ENCODE data around the gene TXNDC17.
"Not testable (repeated sequence)": the region's sequence is repeated elsewhere in the genome, so short reads cannot be mapped to it uniquely, and the experiment has no call there.

TXNDC17 gene

DNA sequence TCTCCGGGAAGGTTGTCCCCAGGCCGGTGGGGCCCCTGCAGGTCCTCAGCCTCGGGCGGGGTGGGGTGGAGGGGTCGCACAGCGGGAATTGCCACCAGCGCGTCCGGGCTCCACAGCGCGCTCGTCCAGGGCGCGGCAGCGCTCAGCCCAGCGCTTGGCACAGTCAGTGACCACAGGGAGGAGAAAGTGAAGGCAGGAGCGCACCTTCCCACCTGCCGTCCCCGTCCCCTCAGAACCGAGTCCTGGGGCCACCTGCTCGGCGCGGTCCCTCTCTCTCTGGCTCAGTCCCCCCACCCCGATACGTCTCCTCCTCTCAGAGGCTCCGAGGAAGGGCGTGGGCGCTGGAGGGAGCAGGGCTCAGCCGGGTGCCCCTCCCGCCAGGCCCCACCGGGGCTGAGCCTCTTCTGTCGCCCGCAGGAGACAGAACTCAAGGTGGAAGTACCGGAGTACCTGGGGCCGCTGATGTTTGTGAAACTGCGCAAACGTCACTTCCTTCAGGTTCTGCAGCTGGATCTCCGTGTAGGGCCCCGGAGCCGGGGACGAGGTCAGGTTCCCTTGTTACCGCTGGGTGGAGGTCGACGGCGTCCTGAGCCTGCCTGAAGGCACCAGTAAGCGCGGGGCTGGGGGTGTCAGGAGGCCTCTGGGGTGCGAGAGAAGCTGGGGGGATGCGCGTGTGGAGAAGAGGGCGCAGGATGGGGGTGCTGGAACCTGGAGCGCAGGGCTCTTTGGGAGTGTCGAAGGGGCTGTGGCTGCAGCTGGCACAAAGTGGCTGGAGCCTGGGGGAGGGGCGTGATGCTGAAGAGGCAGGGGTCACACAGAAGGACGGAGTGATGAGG is 16.2 kb downstream of the TXNDC17 start:
- H3K27me3 ChIP-seq (ENCODE audit: insufficient read depth, low read depth); H4K20me1 ChIP-seq (ENCODE audit: insufficient read depth); H3K4me3 ChIP-seq (IDR thresholded peaks at IDR 0.05; ENCODE audit: insufficient read depth, low read depth, low read length); H2AFZ ChIP-seq (ENCODE audit: low read depth); H3K4me1 ChIP-seq (ENCODE audit: low read depth, poor library complexity, severe bottlenecking); H3K9ac ChIP-seq; H3K36me3 ChIP-seq (ENCODE audit: insufficient read depth); H3K27ac ChIP-seq; H3K4me2 ChIP-seq; H3K79me2 ChIP-seq (ENCODE audit: insufficient read depth, low read depth): not testable (repeated sequence)

DNA sequence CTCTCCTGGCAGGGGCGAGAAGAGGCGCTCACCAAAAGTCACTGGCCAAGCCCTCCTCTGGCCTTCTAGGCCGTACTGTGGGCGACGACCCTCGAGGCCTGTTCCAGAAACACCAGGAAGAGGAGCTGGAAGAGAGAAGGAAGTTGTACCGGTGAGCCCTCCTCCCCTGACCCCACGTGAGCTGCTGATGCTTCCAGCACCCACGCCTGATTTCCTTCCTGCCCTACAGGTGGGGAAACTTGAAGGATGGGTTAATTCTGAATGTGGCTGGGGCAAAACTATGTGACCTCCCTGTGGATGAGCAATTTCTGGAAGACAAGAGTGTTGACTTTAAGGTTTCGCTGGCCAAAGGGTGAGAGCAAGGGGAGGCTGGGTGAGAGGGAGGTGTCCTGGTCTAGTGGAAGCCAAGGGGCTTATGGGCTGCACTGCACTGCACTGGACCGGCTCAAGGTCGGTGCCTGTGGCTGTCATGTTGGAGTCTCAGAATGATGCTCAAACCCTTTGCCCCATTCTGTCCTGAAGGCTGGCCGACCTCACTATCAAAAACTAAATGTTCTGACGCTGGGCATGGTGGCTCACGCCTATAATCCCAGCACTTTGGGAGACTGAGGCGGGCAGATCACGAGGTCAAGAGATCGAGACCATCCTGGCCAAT is 16.9 kb downstream of the TXNDC17 start:
- H3K9ac ChIP-seq: no peak overlapping the region
- no peak overlapping the region for H3K4me2 ChIP-seq
- H3K27me3 ChIP-seq (ENCODE audit: insufficient read depth, low read depth): no peaks in the 10 kb centered on the region
- no peaks in the 10 kb centered on the region for H3K36me3 ChIP-seq (ENCODE audit: insufficient read depth)
- TF ChIP-seq, protein P1, sequence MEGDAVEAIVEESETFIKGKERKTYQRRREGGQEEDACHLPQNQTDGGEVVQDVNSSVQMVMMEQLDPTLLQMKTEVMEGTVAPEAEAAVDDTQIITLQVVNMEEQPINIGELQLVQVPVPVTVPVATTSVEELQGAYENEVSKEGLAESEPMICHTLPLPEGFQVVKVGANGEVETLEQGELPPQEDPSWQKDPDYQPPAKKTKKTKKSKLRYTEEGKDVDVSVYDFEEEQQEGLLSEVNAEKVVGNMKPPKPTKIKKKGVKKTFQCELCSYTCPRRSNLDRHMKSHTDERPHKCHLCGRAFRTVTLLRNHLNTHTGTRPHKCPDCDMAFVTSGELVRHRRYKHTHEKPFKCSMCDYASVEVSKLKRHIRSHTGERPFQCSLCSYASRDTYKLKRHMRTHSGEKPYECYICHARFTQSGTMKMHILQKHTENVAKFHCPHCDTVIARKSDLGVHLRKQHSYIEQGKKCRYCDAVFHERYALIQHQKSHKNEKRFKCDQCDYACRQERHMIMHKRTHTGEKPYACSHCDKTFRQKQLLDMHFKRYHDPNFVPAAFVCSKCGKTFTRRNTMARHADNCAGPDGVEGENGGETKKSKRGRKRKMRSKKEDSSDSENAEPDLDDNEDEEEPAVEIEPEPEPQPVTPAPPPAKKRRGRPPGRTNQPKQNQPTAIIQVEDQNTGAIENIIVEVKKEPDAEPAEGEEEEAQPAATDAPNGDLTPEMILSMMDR (conservative IDR thresholded peaks at IDR 0.05; ENCODE audit: low read depth, low read length): no peak
- H3K4me1 ChIP-seq (ENCODE audit: low read depth, poor library complexity, severe bottlenecking): no peaks in the 10 kb centered on the region
- no peak overlapping the region for H3K27ac ChIP-seq
- no peaks in the 10 kb centered on the region for H4K20me1 ChIP-seq (ENCODE audit: insufficient read depth)
- H3K4me3 ChIP-seq (IDR thresholded peaks at IDR 0.05; ENCODE audit: insufficient read depth, low read depth, low read length): no peak overlapping the region
- no peaks in the 10 kb centered on the region for H3K79me2 ChIP-seq (ENCODE audit: insufficient read depth, low read depth)
- no peak overlapping the region for H2AFZ ChIP-seq (ENCODE audit: low read depth)

- H3K4me2 ChIP-seq; H3K36me3 ChIP-seq (ENCODE audit: insufficient read depth); H3K4me1 ChIP-seq (ENCODE audit: low read depth, poor library complexity, severe bottlenecking); H2AFZ ChIP-seq (ENCODE audit: low read depth); H4K20me1 ChIP-seq (ENCODE audit: insufficient read depth); H3K27me3 ChIP-seq (ENCODE audit: insufficient read depth, low read depth); H3K9ac ChIP-seq; H3K79me2 ChIP-seq (ENCODE audit: insufficient read depth, low read depth); H3K27ac ChIP-seq; H3K4me3 ChIP-seq (IDR thresholded peaks at IDR 0.05; ENCODE audit: insufficient read depth, low read depth, low read length): not testable (repeated sequence)
Observed at GRCh38 chr17:6658411-6658810, 17.6 kb downstream of the TXNDC17 start.

DNA sequence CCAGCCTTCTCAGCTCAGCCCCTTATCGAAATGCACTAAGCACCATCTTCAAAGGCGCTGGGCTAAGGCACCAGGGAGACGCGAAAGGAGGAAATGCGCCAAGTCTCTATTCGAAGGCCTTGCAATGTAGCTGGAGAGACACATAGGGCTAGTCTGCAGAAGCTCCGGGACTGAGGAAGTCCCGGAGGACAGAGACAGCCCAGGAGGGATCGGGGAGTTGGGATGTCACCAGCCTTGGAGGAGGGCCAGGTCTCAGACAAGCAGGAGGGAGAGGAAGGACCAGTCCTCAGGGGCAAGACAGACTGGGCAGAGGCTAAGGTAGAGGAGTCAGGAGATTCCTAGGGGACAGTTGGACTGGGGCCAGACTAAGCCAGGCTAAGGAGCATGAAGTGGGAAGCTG is 19.2 kb downstream of the TXNDC17 start:
- Histone ChIP-seq H3K9ac (no peak overlapping the region), H4K20me1 (ENCODE audit: insufficient read depth) (no peaks in the 10 kb centered on the region), H3K27me3 (ENCODE audit: insufficient read depth, low read depth) (no peaks in the 10 kb centered on the region), H3K79me2 (ENCODE audit: insufficient read depth, low read depth) (no peaks in the 10 kb centered on the region), H3K27ac (no peak overlapping the region), H3K4me2 (no peak overlapping the region), H3K4me1 (ENCODE audit: low read depth, poor library complexity, severe bottlenecking) (no peaks in the 10 kb centered on the region), H2AFZ (ENCODE audit: low read depth) (no peak overlapping the region), H3K36me3 (ENCODE audit: insufficient read depth) (no peaks in the 10 kb centered on the region), H3K4me3 (IDR thresholded peaks at IDR 0.05; ENCODE audit: insufficient read depth, low read depth, low read length) (no peak overlapping the region)
- TF ChIP-seq, protein P1 (conservative IDR thresholded peaks at IDR 0.05; ENCODE audit: low read depth, low read length): no peak

DNA sequence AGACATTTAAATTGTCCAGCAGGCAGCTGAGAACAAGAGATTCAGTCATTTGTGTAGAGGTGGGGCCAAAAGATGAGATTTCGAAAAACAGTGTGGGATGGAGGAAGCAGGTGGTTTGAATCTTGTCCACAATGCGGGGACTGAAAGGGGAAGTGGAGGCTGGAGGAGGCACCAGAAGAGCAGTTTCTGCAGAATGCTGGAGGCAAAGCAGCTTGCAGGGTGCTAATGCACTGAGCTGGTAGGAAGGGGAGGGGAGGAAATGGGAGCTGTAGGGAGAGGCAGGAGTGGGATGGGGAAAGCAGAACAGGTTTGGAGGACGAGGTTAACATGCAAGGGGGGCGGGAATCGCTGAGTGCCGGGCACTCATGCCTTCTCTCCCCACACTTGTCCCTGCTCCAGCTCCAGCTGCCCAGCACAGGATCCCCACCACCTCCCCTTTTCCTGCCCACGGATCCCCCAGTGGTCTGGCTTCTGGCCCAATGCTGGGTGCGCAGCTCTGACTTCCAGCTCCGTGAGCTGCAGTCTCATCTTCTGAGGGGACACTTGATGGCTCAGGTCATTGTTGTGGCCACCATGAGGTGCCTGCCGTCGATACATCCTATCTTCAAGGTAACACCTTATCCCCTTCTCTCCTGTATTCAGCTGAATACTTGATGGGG is 20.1 kb downstream of the TXNDC17 start:
- H3K4me1 ChIP-seq (ENCODE audit: low read depth, poor library complexity, severe bottlenecking): no peaks in the 10 kb centered on the region
- H3K9ac ChIP-seq: no peak overlapping the region
- no peak overlapping the region for H2AFZ ChIP-seq (ENCODE audit: low read depth)
- H3K36me3 ChIP-seq (ENCODE audit: insufficient read depth): no peaks in the 10 kb centered on the region
- no peak overlapping the region for H3K4me2 ChIP-seq
- no peak overlapping the region for H3K27ac ChIP-seq
- H3K27me3 ChIP-seq (ENCODE audit: insufficient read depth, low read depth): no peaks in the 10 kb centered on the region
- no peaks in the 10 kb centered on the region for H3K79me2 ChIP-seq (ENCODE audit: insufficient read depth, low read depth)
- H3K4me3 ChIP-seq (IDR thresholded peaks at IDR 0.05; ENCODE audit: insufficient read depth, low read depth, low read length): no peak overlapping the region
- TF ChIP-seq, protein P1 (conservative IDR thresholded peaks at IDR 0.05; ENCODE audit: low read depth, low read length): no peak
- no peaks in the 10 kb centered on the region for H4K20me1 ChIP-seq (ENCODE audit: insufficient read depth)

Data from KMS-11 (cell line).